LNCAP (cell line): ENCODE measurements around the gene NMRK2.

Experiments
- CTCF ChIP-seq: fragments of 450-650 bp; IDR thresholded peaks from 2 replicates; pipeline ENCODE4 v1.5.1; 2017; ENCODE audit warnings: mild to moderate bottlenecking

The NMRK2 gene

GRCh38 chr19:3919793-3920192 lies 13.1 kb upstream of the NMRK2 start:
- TF ChIP-seq CTCF, result no peak

GRCh38 chr19:3923096-3923758 lies 9.6 kb upstream of the NMRK2 start:
- no peak for TF ChIP-seq CTCF

- no peak for TF ChIP-seq CTCF
Measured at GRCh38 chr19:3923912-3924311, 9.0 kb upstream of the NMRK2 start.

GRCh38 chr19:3931041-3931440 lies 1.8 kb upstream of the NMRK2 start:
- TF ChIP-seq CTCF, result no peak

- TF ChIP-seq CTCF, result no peak
Measured at GRCh38 chr19:3936506-3937442, 3.9 kb downstream of the NMRK2 start.

- TF ChIP-seq CTCF, result no peak
Measured at GRCh38 chr19:3942790-3943409, 10.0 kb downstream of the NMRK2 start.

- TF ChIP-seq CTCF, result no peak
Measured at GRCh38 chr19:3944018-3944721, 11.3 kb downstream of the NMRK2 start.
